ENCODE results near the gene RELN.

Gene RELN

DNA sequence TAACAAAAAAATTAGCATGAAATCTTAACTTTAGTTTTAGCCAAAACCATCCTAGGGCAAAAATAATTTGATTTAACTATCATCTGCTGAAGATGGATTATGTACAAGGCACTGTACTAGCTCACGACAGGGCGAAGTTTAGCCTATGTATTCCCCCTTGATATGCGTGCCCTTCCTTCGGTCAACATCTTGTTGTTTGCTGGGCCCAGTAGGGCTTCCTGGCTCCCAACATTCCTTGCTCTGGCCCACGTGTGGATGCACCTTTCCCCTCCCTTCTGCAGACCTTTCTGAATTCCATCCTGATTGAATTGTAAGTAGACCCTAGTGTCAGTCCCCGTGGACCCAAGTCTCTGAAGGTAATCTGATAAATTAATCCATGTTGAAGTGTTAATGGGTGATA lies 212.0 kb downstream of the RELN start:
- no peak for DNase-seq

DNA sequence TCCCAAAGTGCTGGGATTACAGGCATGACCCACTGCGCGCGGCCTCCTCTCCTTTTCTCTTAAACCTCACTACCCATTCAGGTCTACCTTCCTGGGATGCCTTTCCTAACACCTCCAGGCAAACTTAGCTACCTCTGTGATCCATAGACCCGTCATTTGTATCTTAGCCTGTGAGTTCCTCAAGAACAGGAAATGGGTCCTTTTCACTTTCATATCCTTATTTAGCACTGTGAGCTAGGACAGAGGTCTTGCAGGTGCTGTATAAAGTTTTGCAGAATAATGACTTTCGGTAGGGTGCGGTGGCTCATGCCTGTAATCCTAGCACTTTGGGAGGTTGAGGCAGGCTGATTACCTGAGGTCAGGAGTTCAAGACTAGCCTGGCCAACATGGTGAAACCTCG lies 215.7 kb downstream of the RELN start:
- DNase-seq = no peak

DNA sequence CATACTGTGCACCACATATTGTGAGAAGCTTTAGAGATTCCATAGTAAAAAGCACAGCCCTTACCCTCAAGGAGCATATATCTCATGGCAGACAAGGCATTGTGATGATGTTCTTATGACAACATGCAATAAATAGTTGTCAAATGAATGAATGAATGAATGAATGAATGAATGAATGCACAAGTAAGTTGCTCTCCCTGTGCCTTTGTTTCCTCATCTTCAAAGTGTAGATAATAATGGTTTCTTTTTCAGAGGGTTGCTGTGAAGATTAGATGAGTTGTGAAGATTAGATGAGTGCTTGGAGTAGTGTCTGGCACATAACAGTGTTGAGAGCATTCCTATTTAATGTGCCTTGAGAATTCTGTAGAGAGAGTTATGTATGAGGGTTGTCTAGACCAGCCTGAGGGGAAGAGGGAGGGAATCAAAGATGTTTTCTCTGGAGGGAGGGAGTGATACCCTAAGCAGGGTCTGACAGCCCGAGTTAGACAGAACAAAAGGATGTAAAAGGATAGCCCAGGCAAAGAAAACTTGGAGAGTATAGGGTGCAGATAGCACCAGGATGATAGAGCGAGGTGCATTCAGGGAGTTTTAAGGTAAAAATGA lies 217.2 kb downstream of the RELN start:
- DNase-seq = no peak

DNA sequence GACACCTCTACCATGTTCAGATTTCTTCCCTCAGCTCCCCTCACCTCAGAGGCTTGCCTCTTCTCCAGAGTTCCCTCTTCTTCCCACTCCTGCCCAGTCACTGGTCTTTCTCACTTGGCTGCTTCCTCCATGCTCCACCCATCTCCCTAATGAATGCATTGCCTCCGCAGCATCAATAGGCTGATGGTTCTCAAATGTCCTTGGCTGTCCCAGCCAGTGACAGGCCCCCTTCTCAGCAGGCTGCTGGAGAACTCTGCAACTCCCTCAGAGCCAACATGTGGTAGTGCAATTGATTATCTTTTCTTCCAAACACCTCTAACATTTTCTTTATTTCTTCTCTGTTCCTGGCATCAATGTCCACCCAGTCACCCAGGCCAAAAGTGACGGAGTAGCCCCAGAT lies 218.2 kb downstream of the RELN start:
- DNase-seq = no peak

DNA sequence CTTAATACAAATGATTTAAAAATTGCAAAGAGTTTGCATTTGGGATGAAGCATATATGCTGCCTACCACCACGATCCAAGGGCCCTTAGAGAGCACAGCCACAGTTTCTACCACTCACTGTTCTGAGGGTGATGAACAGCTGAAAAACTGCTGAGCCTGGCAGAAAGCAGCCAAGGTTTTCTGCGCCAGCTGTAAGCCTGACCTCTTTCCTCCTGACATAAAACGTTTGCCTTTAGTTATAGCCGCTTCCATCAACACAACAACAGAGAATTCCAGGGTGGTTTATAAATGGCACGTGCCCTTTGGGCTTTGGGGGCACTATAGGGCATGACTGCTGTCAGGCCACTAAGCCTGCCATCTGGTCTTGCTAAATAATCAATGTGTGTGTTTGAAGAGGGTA lies 222.8 kb downstream of the RELN start:
- DNase-seq = no peak

DNA sequence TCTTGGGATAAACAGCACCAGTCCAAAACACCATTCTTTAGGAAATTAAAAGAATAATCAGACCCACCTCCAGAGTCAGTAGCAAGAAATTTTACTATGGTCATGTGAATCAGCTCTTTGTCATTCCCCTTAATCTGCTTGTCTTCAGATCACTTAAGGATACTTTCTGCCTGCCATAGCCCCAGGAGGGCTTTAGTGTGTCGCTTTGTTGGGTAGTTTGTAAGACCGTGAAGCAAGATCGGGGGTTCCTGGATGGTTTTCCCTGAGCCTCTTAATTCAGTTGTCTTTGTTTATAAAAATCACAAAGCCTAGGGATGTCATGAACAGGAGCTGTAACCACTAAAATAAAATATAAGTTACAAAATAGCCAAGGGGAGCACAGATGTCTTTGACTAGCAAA lies 223.6 kb downstream of the RELN start:
- DNase-seq = no peak

DNA sequence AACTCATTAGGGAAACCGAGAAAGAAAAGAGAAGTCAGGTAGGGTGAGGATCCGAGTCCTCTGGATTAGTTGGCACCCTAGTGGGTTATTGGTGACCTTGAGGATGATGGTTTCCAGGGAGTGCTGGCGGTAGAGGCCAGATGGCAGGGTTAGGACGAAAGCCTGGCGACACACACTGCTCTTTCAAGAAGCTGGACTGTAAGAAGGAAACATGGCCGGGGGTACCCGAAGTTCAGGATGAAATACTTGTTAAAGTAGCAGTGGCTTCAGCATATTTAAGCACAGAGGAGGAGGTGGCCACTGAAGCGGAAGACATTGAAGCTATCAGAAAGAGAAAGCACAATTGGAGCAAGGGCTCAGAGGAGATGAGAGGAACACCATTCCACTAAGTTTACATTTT lies 224.6 kb downstream of the RELN start:
- no peak for DNase-seq

DNA sequence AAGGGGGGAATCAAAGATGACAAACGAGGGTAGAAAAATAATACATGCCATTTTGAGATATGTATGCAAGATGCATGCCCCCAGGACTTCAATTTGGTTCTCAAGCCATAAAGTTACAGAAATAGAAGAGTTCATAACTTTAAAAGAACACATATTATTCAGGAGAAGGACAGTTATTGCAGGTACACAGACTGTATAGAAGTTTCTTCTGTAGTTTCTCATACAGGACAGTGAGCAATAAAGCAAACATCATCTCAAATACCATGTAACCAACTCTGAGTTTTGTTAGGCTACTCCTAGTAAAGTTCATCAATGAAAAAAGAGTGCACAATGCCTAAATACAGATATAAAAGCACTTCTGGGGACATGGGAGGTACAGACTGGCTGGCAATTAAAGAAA lies 226.6 kb downstream of the RELN start:
- DNase-seq = no peak

DNA sequence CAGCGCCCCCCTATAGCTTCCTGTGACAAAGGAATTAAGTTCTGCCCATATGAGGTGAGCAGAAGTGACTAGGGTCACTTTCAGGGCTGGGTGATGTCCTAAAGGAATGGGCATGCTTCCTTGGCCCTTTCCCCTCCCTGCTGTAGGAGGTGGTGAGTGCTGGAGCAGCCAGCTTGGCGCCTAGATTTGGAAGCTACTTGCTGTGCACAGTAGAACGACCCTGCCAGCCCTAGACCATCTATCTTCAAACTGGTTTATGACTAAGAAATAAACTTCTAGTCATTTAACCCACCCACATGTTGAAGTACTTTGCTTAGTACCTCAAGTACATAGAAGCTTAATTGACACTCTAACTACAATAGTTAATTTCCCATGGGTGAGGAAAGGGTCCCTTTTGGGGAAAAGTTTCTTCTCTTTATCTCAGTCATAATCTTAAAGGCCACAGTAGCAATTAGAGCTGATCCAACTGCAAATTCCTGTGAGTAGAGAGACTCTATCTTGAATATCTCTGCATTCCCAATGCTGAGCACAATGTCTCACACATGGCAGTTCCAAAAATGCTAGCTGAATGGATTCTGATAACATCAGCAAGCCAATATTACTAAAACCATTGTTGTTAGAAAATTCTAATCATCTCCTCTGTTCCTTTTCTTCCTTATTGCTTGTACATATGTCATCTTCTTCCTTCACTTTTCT lies 227.2 kb downstream of the RELN start:
- no peak for DNase-seq

DNA sequence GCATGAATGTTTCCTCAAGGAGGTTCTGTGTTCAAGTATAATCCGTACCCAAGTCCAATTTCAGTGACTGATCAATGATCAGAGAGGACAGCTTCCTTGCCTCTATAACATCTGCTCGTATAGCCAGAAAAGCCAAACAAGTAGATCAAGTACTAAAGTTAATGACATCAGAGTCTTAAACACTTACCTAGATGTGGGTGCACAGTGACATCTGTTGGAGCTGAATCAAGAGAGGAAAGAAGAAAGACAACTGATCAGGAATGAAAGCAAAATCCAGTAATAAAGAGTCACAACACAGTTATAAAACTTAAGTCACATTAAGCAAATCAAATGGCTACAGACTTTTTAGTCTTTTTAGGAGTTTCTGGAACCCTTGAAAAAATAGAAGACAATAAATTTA lies 236.5 kb downstream of the RELN start:
- no peak for DNase-seq

DNA sequence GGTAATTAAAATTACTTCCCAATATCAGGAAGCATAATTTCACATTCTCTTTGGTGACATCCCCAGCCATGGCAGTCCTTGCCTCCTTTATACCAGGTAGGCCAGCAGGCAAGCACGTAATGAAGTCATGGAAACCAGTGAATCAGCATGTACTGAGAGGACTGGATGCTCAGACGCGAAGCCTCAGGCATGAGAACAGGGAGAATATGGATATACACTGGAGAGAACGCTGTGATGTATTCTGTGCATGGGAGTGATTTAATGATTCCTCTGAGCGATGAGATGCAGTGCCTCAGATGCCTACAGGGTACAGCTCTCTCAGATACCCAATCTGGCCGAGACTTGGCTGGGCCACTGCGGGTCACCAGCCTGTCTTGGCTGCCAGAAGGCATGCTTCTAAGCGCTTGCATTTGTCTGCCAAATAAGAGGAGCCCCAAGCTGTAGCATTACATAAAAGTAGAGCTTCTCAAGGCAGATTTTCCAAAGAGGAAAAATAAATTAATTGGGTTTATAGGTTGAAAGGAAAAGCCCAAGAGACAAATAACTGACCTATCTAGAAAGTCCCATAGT lies 238.1 kb downstream of the RELN start:
- no peak for DNase-seq

DNA sequence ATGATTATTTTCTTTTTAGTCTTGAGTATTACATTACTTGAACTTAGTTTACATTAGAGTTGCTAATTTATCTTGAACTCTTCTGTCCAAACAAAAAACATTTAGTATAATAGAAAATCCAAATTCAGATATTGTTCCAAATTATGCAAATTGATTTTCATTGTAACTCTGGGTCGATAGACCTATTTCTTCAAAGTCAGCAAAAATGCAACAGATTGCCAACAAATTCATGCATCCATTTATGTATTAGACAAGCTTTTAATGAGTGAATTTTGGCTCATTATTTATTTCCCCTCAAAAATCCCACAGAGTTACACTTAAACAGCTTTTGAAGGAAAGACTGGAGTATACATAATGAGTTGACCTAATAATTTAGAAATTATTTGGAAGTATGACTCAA lies 240.8 kb downstream of the RELN start:
- DNase-seq = no peak

DNA sequence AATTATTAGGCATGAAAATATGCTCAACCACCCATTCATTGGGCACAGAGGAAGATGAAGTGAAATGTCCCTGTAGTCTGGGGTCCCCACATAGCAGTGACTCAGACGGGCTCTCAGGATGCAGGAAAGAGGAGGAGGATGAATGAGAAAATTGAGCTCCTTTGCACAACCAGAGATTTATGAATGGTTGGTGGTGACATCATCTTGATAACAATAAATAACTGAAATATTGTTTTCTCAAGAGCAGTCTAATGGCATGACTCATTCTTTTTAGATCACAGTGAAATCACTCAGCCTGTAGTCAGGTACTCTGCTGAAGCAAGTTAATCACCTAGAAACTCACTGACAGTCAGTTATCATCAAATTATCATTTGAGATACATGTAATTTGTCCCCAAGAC lies 254.1 kb downstream of the RELN start:
- DNase-seq = no peak

DNA sequence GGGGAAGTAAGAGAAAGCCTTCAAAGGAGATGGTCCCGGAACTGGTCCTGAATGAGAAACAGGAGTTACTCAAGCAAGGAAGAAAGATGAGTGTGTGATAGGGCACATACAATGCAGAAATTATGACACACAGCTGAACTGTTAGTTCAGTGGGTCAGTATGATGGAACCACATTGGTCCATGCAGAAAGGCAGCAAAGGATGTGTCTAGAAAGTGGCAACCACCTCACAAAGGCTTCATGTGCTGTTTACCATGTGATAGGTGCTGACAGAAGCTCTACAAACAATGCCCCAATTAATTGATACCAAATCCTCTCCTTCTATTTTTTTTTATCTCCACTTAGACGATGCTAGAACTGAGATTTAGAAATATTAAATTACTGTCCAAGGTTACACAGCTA lies 258.3 kb downstream of the RELN start:
- no peak for DNase-seq

DNA sequence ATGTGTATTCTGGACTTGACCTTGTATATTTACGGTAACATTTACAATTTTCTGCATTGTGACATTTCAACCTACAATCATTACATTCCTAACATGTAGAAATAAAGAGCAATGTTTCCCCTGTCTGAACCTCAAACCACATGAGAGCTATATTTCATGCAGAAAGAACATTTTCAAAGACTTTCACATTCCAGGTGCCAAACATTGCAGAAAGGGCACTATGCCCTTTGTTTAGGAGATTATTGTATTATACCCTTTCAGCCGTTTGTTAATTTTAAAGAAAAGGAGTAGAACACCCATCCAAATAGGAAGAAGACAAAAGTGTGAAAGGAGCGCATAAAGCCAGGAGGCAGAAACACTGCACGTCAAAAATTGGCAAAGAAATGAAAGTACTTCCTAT lies 260.4 kb downstream of the RELN start:
- DNase-seq = no peak

DNA sequence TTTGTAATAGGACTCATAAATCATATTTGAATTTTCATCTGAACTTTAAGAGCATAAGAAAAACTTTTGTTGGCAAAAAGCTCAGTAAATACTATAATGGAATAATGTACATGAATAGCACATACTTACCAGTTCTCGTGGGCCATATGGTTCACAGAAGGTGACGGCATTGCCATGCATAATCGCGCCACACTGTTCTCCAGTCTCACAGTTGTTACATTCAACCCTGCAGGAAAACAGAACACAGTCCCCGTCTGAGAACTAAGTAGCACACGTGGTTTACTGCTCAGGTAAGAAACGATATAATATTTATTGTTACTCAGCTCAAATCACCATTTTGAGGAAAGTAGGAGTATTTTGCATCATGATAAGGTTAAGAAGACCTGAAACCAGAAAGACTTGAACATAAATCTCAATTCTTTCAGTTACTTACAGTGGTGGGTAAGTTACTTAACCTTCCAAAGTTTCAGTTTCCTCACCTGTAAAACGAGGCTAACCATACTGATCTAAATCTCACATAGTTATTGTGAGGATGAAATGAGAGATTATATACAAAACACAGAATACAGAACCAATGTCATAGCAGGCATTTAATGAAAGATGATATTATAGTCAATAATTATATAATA lies 261.4 kb downstream of the RELN start:
- DNase-seq = no peak

DNA sequence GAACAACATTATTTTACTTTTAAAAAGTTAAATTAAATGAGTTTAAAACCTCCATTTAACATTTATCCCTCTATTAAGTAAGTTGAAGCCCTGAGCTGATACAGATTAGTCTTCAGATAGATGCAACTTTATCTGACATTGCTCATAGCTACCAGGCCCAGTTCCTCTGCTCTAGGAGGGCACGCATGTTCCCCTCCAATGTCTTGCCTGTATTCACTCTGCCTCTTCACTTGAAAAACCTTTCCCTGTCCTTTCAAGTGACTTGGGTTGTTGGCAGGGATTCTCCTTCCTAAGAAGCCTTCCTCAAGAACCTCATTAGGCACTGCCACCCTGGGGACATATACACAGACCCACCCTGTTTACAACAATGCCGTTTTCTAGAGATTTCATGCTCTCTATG lies 270.4 kb downstream of the RELN start:
- DNase-seq = no peak

DNA sequence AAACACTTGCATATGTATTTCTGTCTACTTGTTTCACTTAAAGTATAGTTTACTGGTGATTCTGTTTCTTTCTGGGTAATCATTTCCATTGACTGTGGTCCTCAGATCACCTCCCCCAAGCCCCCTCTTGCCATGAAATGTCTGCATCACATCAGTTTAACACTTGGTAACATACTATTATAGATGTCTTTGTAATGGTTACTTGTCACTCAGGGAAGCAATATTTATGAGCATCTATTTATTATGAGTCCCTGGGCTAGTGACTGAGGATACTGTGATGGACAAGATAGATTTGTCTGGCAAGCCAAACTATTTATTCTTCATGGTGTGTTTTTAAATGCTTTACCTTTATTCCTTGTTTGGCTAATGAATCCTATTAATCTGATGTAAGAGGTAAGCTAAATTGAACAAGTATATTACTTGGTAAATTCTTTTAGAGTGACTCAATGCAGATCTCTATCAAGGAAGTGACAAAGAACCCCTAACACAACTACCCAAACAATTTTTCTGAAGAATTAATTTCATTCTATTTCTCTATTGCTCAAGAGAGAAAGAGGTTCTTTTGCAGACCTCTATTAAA lies 270.9 kb downstream of the RELN start:
- DNase-seq = no peak

DNA sequence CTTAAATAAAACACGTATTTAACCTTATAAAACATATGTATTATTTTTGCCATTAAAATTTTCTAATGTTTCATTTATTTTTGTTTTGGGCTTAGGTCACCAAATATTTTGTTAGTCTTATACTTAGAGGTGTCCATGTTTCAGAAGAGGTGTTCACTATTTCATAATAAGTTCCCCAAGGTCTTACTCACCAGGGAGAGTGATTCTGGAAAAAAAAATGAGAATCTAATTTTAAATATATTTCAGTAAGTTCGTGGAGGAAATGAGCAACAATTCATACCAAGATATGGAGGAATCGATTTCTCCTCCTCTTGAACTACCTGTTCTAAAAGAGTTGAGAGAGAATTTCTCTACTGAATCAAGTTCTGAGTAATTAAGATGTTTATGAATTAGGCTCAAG lies 271.9 kb downstream of the RELN start:
- DNase-seq = no peak

DNA sequence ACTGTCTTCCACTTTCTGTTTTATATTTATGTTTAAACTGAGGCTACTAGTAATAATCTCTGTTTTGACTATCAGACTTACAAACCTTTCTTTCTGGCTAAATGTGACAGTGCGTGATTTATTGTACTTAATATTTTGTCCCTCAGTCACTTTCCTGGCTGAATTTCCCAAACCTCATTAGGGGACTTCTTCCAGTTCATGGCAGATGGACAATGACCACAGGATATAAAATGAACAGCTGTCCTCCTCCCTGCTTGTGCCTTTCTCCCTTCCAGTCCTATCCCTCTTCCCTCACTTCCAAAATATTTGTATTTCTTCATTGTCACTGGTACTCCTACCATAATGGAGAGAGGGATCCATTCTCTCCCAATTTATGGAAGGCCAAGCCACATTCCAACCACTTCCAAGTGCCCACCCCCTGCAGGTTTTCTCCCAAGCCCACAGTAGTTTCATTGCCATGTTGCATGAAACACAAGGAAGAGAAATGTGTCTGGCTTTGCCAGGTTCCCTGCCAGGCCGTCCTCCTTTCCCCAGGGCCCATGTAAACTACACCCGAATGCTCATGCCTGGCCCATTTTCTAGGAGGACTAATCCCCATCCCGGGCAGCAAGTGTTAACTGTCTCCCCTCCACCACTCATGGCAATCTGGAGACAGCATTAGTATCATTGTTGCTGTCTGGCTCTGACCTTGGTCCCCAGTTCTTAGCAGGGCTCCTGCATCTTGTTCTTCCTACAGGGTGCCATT lies 273.9 kb downstream of the RELN start:
- no peak for DNase-seq

DNA sequence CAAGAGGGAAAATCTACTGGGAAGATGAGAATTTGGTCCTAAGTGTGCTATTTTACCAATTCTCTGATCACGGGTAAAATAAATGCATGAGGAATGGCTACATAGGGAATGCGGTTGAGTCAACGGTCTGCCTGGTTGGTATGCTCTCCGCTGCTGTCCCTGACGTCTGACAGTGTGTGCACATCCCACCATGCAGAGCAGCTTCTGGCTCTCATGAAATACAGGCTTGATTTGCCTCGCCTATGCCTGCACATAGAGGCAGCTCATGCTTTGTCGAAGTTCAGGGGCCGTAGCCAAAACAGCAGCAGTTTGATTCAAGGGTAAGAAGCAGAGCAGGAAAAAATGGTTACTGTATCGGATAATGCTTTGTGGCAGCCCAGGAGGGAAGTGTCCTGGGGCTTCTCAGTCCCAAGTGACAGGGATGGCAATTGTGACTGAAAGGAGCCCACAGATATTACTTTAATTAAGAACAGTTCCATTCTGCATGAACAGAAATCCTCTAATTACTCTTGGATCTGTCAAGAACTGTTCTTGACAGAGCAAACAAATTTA lies 275.0 kb downstream of the RELN start:
- DNase-seq = no peak

DNA sequence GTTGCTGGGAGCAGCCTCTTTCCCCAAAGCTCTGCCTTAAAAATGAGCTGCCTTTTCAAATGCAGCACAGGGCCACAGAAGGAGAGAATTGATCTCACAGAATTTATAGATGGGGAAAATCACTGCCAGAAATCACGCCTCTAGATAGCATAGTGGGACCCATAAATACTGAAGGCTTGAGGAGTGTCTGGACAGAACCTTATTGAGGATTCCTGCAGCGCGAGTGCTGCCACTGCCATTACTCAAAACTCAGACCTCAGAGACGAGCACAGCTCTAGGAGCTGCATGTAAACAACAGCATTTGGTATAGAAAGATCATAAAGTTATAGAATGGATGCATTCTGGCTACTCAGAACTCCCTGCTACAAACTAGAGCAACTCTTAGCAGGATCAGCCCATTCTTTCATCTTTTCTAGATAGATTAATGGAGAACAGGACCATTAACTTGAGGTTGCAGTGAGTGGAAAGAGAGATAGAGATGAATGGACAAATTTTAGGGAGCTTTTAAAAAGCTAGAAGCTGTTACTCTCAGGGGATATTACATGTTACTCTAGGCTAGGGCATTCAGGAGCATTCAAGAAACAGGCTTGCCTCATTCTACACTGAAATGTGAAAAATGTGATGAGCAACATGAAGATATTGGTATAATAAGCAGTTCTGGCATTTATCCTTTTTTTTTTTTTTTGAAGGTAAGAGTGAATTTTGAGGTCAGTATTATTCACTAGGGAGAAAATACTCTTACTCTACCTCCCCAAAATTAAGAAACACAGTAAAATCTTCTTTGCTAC lies 276.3 kb downstream of the RELN start:
- DNase-seq = no peak
